GM13977 (cell line): ENCODE measurements around the gene ARHGAP22.

Source experiments
- DNase-seq: peaks from one replicate; pipeline ENCODE4 v3.0.0; 2012; ENCODE audit warnings: low spot score
- CTCF ChIP-seq: IDR thresholded peaks from 2 replicates; pipeline ENCODE4 v1.5.1; 2012; ENCODE audit warnings: mild to moderate bottlenecking, control low read depth; ENCODE audit not compliant: insufficient read depth; ENCODE audit errors: extremely low read depth, missing control alignments
- in situ Hi-C: fragments of 300-500 bp; cut with MboI; formaldehyde crosslinking; loops from one replicate; pipeline ENCODE4 v1.12.0; 2022; ENCODE audit warnings: low sequenced_read_pairs, low pct_unique_long_range_greater_than_20kb, mixed read lengths, inconsistent platforms; ENCODE audit not compliant: unreplicated experiment

The ARHGAP22 gene

GRCh38 chr10:48451969-48452878 lies 152.6 kb downstream of the ARHGAP22 start:
- in situ Hi-C loops = no loop called here

GRCh38 chr10:48450741-48451466 lies 154.0 kb downstream of the ARHGAP22 start:
- DNase-seq = peak; percentile 28
- TF ChIP-seq CTCF = no peak
- in situ Hi-C loops = no loop called here

More at GRCh38 chr10:48451969-48452878, 152.6 kb downstream of the ARHGAP22 start:
- peak; percentile 40 for DNase-seq
- TF ChIP-seq CTCF = no peak

DNA sequence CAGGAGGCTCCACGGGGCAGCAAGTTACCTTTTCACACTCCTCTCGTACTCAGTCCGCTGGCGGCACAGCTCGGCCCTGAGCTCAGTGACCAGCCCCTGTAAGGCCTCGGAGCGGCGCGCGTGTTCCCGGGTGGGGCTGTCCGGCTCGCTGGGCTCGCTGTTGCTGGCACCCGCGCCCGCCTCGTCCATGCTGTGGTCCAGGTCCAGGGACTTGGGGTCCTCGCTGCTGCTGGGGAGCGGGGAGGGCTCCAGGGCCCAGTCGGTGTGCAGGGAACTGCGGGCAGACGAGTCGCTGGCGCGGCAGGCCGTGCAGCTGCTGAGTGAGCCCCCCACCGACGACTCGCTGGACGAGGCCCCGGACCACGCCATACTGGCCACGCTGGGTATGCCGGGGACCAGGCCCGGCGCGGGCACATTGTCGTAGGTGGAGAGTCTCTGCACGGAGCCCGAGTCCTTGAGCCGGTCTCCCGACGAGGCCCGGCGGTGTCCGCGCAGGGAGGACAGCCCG lies 154.6 kb downstream of the ARHGAP22 start:
- DNase-seq = no peak
- in situ Hi-C loops = no loop called here
- no peak for TF ChIP-seq CTCF

- in situ Hi-C loops = no loop called here
- TF ChIP-seq CTCF = no peak
- DNase-seq = no peak
Measured at GRCh38 chr10:48449501-48450232, 155.2 kb downstream of the ARHGAP22 start.

- DNase-seq = peak; percentile 29
- in situ Hi-C loops = no loop called here
- TF ChIP-seq CTCF = no peak
Measured at GRCh38 chr10:48448796-48449195, 156.1 kb downstream of the ARHGAP22 start.

DNA sequence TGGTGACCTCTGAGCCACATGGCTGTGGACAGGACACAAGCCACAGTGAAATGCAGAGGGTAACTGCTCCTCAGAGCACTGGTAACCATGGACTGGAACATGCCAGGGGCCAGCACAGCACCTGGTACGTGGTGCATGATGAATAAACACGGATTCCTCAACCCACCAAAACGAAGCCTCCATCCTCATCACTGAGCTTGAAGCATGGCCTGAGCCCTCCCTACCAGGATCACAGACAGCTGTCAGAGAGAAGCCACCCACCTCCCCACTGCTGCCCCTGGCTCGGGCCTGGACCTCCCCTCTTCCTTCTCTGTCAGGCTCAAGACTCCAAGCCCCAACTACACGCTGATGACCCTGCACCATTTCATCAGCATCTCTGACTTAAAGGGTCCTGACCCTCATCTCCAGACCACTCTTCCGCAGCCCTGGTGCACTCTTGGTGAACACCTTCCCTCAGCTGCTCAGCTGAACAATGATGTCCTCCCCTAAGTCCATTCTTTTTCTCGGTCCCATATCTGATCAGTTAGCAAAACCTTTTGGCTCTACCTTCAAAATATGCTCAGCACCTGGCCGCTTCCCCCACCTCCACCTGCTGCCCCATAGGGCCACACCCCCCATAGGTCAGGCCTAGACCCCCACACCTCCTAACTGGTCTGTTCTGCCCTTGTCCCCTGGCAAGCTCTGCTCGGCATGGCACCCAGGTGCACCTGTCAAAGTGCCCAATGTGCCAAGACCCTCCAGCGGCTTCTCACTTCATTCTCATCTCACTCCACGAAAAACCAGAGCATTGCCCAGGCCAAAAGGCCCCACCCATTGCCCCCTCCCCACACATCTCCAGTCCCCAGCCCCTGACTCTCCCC lies 157.3 kb downstream of the ARHGAP22 start:
- TF ChIP-seq CTCF = no peak
- DNase-seq = peak; percentile 16
- in situ Hi-C loops = no loop called here
